Measurements from ENCODE around the gene GUCA2A.

- TF ChIP-seq CTCF (IDR thresholded peaks at IDR 0.05) (no peak), POLR2A (IDR thresholded peaks at IDR 0.05) (no peak), EP300 (IDR thresholded peaks at IDR 0.05) (no peak), POLR2AphosphoS5 (IDR thresholded peaks at IDR 0.05) (no peak)
Observed at GRCh38 chr1:42198251-42198650, 33.7 kb upstream of the GUCA2A start.
